GM20000 (cell line): ENCODE data around the gene RPGRIP1.

ENCODE experiments used
- DNase-seq: peaks from one replicate; pipeline ENCODE4 v3.0.0; 2012; ENCODE audit warnings: low spot score
- CTCF ChIP-seq: IDR thresholded peaks from 2 replicates; pipeline ENCODE4 v1.5.1; 2012; ENCODE audit warnings: mild to moderate bottlenecking, control low read depth; ENCODE audit errors: extremely low read depth, missing control alignments

The RPGRIP1 gene

GRCh38 chr14:21279783-21280182, at the start of gene RPGRIP1:
Gene RPGRIP1, plus strand, starts transcription at chr14:21280083. Its CDS starts 7,894 bp downstream, at chr14:21287977.
- no peak for DNase-seq
- TF ChIP-seq CTCF = no peak

- DNase-seq = no peak
- TF ChIP-seq CTCF = no peak
Measured at GRCh38 chr14:21231020-21231652, 48.7 kb upstream of the RPGRIP1 start.

- DNase-seq = no peak
Measured at GRCh38 chr14:21233457-21234076, 46.3 kb upstream of the RPGRIP1 start.

GRCh38 chr14:21234112-21234511, 45.8 kb upstream of the RPGRIP1 start:
- no peak for DNase-seq
- TF ChIP-seq CTCF = no peak

More at GRCh38 chr14:21233457-21234076, 46.3 kb upstream of the RPGRIP1 start:
- TF ChIP-seq CTCF = no peak

GRCh38 chr14:21236948-21237797, 42.7 kb upstream of the RPGRIP1 start:
- no peak for TF ChIP-seq CTCF
- no peak for DNase-seq

GRCh38 chr14:21238823-21239518, 40.9 kb upstream of the RPGRIP1 start:
- TF ChIP-seq CTCF = no peak
- no peak for DNase-seq

- DNase-seq = no peak
- TF ChIP-seq CTCF = no peak
Measured at GRCh38 chr14:21240417-21240816, 39.5 kb upstream of the RPGRIP1 start.
